ENCODE results near the gene TRMT112. TPM values are rescaled to one million over a fixed set of nuclear protein-coding genes. Genes with fewer than 3 reads are reported as not detected.
A peak's percentile ranks its signal among the peaks of the same experiment; 100 is the strongest.

The TRMT112 gene
- total RNA-seq, 1 donor = 155 TPM

DNA sequence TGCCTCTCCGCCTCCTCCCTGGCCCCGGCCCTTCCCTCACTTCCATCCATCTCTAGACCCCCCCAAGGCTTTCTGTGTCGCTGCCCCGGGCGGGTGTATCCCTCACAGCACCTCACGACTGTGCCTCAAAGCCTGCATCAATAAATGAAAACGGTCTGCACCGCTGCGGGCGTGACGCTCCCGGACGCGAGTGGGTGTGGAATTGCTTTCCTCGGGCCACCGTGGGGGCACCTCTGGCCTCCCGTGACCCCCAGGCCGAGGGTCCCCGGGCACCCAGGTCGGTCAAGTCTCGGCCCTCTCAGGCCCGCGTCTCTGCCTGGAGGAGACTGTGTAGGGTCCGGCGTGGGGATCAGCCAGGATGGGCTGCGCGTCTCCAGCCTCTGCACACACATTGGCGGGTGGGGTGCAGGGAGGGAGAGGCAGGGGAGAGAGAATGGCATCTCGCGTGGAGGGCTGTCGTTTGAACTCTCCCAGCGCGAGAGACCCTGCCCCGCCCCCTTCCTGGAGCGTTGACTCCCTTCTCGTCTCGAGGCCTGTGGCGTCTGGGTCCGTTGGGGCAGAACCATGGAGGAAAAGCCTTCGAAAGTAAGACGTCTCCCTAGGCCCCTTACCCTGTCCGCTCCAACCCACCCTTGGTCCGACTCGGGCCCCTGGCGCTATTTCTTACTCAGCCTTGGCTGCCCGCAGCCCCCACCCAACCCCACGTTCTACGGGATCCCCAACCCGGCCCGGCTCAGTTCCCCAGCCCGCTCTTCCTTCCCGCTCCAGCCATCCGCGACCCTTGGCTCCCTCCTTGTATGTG lies 17.3 kb downstream of the TRMT112 start, which contains the start of gene CATSPERZ:
TSS of gene CATSPERZ (plus strand) at position 512 of the 802 bp plus-strand sequence. CDS start at position 565, 53 bp downstream.
- H3K4me3 ChIP-seq (ENCODE audit: low read depth, low read length) = peak within 1 kb of the TSS; percentile 49
- TF ChIP-seq, protein P1, sequence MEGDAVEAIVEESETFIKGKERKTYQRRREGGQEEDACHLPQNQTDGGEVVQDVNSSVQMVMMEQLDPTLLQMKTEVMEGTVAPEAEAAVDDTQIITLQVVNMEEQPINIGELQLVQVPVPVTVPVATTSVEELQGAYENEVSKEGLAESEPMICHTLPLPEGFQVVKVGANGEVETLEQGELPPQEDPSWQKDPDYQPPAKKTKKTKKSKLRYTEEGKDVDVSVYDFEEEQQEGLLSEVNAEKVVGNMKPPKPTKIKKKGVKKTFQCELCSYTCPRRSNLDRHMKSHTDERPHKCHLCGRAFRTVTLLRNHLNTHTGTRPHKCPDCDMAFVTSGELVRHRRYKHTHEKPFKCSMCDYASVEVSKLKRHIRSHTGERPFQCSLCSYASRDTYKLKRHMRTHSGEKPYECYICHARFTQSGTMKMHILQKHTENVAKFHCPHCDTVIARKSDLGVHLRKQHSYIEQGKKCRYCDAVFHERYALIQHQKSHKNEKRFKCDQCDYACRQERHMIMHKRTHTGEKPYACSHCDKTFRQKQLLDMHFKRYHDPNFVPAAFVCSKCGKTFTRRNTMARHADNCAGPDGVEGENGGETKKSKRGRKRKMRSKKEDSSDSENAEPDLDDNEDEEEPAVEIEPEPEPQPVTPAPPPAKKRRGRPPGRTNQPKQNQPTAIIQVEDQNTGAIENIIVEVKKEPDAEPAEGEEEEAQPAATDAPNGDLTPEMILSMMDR (IDR thresholded peaks at IDR 0.05; ENCODE audit: insufficient read depth, low read depth, low read length) = no peak
- no peak for DNase-seq (ENCODE audit: low read depth)

DNA sequence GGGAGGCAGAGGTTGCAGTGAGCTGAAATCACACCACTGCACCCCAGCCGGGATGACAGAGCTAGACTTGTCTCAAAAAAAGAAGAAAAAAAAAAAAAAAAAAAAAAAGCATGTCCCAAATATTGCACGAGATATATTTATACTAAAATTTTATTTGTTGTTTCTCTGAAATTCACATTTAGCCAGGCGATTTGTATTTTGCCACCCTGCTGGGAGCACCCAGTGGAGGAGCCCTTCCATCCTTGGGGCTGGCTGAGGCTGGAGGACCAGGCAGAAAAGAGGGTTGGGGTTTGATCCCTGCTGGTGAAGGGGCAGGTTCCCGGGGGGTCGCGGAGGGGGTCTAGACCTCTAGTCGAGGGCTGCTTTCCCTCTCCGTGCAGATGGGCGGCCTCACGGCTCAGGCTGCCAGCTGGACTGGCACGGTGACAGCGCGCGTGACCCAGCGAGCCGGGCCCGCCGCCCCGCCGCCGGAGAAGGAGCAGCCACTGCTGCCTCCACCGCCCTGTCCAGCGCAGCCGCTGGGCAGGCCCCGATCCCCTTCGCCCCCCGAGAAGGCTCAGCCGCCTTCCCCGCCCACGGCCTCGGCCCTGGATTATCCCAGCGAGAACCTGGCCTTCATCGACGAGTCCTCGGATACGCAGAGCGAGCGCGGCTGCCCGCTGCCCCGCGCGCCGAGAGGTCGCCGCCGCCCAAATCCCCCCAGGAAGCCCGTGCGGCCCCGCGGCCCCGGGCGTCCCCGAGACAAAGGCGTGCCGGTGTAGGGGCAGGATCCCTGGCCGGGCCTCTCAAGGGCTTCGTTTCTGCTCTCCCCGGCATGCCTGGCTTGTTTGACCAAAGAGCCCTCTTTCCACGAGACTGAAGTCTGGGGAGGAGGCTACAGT lies 18.2 kb downstream of the TRMT112 start:
- TF ChIP-seq, protein P1 (IDR thresholded peaks at IDR 0.05; ENCODE audit: insufficient read depth, low read depth, low read length) = no peak
- peak; percentile 24 for DNase-seq (ENCODE audit: low read depth)
- peak overlapping the region; percentile 38 for H3K4me3 ChIP-seq (ENCODE audit: low read depth, low read length)

DNA sequence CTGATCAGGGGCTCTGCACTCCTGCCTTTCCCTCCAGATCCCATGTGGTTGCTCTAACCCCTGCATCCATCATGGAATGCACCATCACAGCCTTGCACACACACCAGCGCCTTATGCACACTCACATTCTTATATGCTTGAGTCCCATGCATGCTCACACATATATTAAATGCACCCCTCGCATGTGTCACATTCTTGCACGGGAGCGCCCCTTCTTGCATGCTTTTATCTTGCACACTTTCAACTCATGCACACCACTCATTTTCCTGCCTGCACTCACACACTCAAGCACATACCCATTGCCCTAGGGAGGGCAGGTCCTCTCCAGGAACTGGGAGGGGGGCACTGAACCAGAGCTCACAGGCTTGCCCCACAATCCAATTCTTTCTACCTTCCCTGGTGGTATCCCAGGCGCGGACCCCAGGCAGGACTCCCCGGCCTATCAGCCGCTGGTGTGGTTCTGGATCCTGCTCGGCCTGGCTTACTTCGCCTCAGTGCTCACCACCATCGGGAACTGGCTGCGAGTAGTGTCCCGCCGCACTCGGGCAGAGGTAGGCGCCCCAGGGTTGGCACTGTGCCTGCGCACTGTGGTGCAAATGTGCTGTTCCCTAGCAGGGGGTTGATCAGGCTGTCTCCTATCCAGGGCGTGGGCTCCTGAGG lies 19.5 kb downstream of the TRMT112 start:
- TF ChIP-seq, protein P1 (IDR thresholded peaks at IDR 0.05; ENCODE audit: insufficient read depth, low read depth, low read length) = no peak
- no peak overlapping the region for H3K4me3 ChIP-seq (ENCODE audit: low read depth, low read length)
- DNase-seq (ENCODE audit: low read depth) = no peak

DNA sequence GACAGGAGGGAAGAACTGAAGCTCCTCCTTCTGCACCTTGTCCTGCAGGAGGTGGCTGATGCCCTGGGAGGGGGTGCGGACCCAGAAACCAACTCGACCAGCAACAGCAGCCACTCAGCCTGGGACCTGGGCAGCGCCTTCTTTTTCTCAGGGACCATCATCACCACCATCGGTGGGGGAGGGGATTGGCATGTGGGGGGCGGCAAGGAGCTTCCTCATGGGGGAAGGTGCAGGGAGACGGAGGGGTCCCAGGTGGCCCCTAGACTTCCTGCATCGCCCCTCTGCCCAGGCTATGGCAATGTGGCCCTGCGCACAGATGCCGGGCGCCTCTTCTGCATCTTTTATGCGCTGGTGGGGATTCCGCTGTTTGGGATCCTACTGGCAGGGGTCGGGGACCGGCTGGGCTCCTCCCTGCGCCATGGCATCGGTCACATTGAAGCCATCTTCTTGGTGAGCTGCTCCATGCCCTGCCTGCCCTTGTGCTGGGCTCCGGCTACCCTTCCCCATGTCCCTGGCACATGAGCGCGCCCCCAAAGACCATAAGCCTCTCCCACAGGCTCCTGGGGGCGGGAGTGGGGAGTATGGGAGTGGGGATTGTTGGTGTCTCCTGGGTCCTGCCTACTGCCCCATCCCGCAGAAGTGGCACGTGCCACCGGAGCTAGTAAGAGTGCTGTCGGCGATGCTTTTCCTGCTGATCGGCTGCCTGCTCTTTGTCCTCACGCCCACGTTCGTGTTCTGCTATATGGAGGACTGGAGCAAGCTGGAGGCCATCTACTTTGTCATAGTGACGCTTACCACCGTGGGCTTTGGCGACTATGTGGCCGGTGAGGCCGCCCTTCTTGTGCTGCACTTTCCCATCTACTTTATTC lies 20.3 kb downstream of the TRMT112 start:
- TF ChIP-seq, protein P1 (IDR thresholded peaks at IDR 0.05; ENCODE audit: insufficient read depth, low read depth, low read length) = no peak
- no peak overlapping the region for H3K4me3 ChIP-seq (ENCODE audit: low read depth, low read length)
- DNase-seq (ENCODE audit: low read depth) = no peak

DNA sequence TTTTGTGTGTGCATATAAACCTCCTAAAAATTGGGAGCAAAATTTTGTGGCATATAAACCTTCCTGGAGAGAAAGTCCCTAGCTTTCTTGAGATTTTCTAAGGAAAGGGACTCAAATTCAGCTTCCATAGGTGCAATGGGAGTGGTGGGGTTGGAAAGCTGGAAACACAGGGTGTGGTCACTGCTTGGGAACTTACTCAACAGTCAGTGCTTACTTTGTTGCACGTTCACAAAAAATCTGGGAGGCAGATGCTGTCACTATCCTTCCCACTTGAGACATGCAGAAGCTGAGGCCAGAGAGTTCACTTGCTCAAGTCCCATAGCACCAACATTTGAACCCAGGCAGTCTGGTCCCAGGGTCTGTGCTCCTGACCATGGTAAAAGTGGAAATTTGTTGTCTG lies 21.1 kb downstream of the TRMT112 start:
- TF ChIP-seq, protein P1 (IDR thresholded peaks at IDR 0.05; ENCODE audit: insufficient read depth, low read depth, low read length) = no peak
- no peak overlapping the region for H3K4me3 ChIP-seq (ENCODE audit: low read depth, low read length)
- DNase-seq (ENCODE audit: low read depth) = no peak

DNA sequence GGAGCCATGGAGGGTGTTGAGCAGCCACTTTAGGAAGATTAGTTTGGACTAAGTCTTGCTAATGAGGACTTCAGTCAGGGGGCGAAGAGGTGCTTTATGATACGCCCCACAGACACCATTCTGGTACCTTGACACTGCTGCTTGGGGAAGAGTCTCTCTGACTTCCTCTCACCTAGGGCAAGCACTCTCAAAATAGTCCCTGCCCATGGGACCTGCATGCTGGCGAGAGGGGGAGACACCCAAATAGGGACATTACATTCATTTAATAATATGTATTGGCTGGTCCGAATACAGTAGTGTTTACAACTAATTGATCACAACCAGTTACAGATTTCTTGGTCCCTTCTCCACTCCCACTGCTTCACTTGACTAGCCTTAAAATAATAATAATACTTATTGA lies 21.6 kb downstream of the TRMT112 start:
- DNase-seq (ENCODE audit: low read depth) = no peak
- H3K4me3 ChIP-seq (ENCODE audit: low read depth, low read length) = no peak overlapping the region
- TF ChIP-seq, protein P1 (IDR thresholded peaks at IDR 0.05; ENCODE audit: insufficient read depth, low read depth, low read length) = no peak

Measured in fibroblast of villous mesenchyme (primary cell).